Measurements from ENCODE around the gene CHGA.

The CHGA gene

DNA sequence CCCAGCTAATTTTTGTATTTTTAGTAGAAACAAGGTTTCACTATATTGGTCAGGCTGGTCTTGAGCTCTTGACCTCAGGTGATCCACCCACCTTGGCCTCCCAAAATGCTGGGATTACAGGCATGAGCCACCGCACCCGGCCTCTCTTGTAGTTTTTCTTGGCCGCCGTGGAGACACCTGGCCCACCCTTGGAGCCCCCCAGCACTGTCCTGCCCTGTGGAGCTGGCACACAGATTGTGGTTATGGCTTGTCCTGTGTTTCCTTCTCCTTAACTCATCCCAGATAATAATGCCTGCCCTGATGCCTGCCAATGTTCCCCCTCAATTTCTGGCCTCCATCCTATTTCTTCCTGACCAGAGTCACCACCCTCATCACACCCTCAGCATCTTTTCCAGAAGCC lies 57.9 kb downstream of the CHGA start:
- DNase-seq (ENCODE audit: low read depth, low spot score) = no peak

DNA sequence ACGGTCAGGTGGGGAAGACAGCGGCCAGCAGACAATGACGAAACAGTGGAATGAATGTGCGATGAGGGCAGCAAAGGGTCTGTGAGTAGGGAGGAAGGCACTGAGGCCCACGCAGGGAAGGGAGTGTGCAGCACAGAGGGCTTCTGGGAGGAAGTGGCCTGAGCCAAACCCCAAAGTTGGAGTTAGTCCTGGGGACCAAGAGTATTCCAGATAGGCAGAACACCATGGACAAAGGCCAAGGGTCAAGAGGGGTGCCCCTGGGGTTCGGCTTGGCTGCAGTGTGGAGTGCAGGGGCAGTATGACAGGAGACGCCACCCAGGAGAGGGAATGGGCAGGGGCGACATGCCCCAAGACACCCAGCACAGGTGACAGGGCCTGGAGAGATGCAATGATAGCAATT lies 58.8 kb downstream of the CHGA start:
- DNase-seq (ENCODE audit: low read depth, low spot score) = no peak

DNA sequence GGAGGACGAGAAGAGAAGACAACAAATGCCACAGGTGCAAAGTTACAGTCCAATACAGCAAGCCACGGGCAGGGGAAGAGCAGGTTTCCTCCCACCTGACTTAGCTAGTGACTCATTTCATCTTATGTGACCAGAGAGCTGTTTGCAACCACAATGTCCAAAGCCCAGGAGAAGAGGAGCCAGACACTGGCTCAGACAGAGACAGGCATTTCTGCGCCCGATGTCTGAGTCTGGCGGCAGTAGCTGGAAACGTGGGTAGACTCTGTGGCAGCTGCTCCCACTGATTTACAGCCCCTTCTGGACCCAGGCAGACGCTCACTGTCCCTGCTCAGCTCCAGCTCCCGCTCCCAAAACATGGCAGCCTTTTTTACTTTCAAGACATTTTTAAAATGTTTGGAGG lies 60.0 kb downstream of the CHGA start:
- DNase-seq (ENCODE audit: low read depth, low spot score) = no peak

DNA sequence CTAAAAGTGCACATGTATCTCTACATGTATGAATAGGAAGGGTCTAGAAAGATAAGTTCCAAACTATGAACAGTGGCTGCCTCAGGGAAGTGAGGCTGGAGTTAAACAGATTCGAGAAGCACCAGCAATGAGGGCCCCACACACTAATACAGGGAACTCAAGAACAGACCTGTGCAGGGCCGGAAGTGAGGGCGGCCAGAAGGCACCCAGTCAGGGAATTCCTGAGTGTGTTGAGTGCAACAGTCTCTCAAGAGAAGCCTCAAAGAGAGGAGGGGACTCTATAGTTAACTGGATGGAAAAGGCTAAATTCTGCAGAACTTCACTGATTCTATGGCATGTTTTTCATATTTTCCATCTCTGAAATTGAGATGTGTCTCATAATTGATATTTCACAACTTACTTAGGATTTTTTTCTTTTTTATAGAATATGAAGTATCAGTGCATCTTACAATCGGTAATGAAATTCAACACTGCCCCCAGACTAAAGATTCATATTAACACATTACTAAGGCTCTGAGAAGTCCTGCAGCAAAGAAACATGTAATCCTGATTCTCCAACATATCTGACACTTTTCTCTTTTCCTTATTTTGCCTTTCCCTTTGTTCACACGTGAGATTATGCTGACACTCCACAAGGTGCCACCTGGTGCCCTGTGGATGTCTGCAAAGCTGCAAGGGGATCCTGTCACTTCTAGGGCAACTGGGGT lies 61.3 kb downstream of the CHGA start:
- DNase-seq (ENCODE audit: low read depth, low spot score) = no peak
